GM12878 (cell line): ENCODE results near the gene SYNDIG1.

Source experiments
- EP300 ChIP-seq, 2 experiments: fragments of 150-350 bp in 1 of 2; IDR thresholded peaks; 2 replicates each; pipeline ENCODE4 v1.6.1; 2011 to 2012; ENCODE audit warnings: low read depth in 2 of 2, low read length in 2 of 2, borderline replicate concordance in 1 of 2, improper control_type of control experiment in 1 of 2, inconsistent platforms in 1 of 2; ENCODE audit not compliant: control insufficient read depth in 1 of 2
- MTA3 ChIP-seq: IDR thresholded peaks from 2 replicates; pipeline ENCODE4 v1.6.1; 2012; ENCODE audit warnings: low read length, inconsistent platforms, borderline replicate concordance
- NFIC ChIP-seq: IDR thresholded peaks from 2 replicates; pipeline ENCODE4 v1.6.1; 2012; ENCODE audit warnings: low read depth, mild to moderate bottlenecking, inconsistent platforms, low read length, moderate library complexity
- NR2C1 ChIP-seq: fragments of 450-650 bp; IDR thresholded peaks from 2 replicates; pipeline ENCODE4 v1.6.1; 2017; ENCODE audit warnings: antibody characterized with exemption, mild to moderate bottlenecking, moderate library complexity
- RFX5 ChIP-seq: IDR thresholded peaks from 2 replicates; pipeline ENCODE4 v1.6.1; 2011; ENCODE audit warnings: low read depth, low read length, improper control_type of control experiment
- SIN3A ChIP-seq: IDR thresholded peaks from 2 replicates; pipeline ENCODE4 v1.6.1; 2012; ENCODE audit warnings: low read depth, low read length, improper control_type of control experiment
- SMARCA5 ChIP-seq: fragments of 450-650 bp; IDR thresholded peaks from 2 replicates; pipeline ENCODE4 v1.6.1; 2017; ENCODE audit warnings: mild to moderate bottlenecking
- SRF ChIP-seq, 2 experiments: IDR thresholded peaks; 2 replicates each; pipeline ENCODE4 v1.6.1; 2011; ENCODE audit warnings: low read depth in 2 of 2, low read length in 2 of 2, mild to moderate bottlenecking in 1 of 2, moderate library complexity in 1 of 2
- TF ChIP-seq, protein P1 (sequence below), 3 experiments: IDR thresholded peaks in 2 of 3; conservative IDR thresholded peaks in 1 of 3; 2 replicates each; pipeline ENCODE4 v1.5.1; 2011; ENCODE audit warnings: low read depth in 3 of 3, low read length in 3 of 3, mild to moderate bottlenecking in 3 of 3, control low read depth in 2 of 3, moderate library complexity in 2 of 3, inconsistent platforms in 1 of 3, mixed read lengths in 1 of 3; ENCODE audit not compliant: control insufficient read depth in 2 of 3, insufficient read depth in 1 of 3; ENCODE audit errors: extremely low read depth in 1 of 3

DNA sequence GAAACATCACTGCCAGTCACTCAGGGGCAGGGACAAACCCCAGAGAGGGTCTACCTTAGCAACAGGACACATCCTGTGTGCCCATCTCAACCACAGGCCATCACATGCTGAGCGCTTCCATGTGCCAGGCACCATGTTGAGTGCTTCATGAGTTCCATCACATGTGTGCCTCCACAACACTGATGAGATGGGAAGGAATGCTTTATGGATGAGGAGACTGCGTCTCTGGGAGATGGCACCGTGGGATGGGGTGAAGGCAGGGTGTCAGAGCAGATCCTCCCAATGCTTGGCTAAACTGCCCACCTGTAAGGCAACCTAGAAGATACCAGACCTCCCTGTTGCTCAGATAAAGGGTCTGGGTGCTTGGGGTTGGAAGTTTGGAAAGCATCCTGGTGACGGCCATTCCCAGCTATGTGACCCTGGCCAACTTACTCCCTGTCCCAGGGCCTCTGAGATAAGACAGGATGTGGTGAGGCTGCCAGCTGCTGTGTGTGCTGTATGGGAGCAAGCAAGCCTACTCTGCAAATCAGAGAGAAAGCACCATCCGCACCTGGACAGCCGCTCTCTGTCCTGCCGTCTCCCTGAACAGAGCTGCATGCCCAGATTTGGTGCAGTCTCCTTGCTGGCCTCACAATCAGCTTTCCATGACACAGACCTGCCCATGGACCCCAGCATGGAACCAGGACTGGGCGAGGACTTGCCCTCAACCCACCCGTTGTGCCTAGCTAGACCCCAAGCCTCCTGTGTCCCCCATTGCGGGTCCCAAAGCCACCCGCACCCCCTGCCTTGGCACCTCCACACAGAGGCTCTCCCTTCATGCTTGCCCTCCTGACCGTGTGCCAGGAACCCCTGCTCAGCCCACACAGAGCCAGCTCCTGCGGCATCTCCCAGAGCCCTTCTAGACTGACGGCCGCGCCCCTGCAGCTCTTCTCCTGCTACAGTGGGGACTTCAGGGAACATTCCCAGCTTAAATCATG lies 143.7 kb downstream of the SYNDIG1 start:
- TF ChIP-seq SRF (IDR thresholded peaks at IDR 0.05; ENCODE audit: low read depth in 2 of 2, low read length in 2 of 2) (no peak), NFIC (no peak), SIN3A (no peak), SMARCA5 (no peak), EP300 (IDR thresholded peaks at IDR 0.05; ENCODE audit: borderline replicate concordance in 1 of 2, control insufficient read depth in 1 of 2, low read depth in 2 of 2, low read length in 2 of 2) (no peak), NR2C1 (no peak), MTA3 (no peak), RFX5 (no peak)
- TF ChIP-seq, protein P1, sequence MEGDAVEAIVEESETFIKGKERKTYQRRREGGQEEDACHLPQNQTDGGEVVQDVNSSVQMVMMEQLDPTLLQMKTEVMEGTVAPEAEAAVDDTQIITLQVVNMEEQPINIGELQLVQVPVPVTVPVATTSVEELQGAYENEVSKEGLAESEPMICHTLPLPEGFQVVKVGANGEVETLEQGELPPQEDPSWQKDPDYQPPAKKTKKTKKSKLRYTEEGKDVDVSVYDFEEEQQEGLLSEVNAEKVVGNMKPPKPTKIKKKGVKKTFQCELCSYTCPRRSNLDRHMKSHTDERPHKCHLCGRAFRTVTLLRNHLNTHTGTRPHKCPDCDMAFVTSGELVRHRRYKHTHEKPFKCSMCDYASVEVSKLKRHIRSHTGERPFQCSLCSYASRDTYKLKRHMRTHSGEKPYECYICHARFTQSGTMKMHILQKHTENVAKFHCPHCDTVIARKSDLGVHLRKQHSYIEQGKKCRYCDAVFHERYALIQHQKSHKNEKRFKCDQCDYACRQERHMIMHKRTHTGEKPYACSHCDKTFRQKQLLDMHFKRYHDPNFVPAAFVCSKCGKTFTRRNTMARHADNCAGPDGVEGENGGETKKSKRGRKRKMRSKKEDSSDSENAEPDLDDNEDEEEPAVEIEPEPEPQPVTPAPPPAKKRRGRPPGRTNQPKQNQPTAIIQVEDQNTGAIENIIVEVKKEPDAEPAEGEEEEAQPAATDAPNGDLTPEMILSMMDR (IDR thresholded peaks at IDR 0.05 in 2 of 3, conservative IDR thresholded peaks at IDR 0.05 in 1 of 3; ENCODE audit: control insufficient read depth in 2 of 3, extremely low read depth in 1 of 3, insufficient read depth in 1 of 3, low read depth in 3 of 3, low read length in 3 of 3), result no peak
